Measurements from ENCODE around the gene PAFAH1B1.
"Not testable (repeated sequence)": the region's sequence is repeated elsewhere in the genome, so short reads cannot be mapped to it uniquely, and the experiment has no call there.

PAFAH1B1 gene

DNA sequence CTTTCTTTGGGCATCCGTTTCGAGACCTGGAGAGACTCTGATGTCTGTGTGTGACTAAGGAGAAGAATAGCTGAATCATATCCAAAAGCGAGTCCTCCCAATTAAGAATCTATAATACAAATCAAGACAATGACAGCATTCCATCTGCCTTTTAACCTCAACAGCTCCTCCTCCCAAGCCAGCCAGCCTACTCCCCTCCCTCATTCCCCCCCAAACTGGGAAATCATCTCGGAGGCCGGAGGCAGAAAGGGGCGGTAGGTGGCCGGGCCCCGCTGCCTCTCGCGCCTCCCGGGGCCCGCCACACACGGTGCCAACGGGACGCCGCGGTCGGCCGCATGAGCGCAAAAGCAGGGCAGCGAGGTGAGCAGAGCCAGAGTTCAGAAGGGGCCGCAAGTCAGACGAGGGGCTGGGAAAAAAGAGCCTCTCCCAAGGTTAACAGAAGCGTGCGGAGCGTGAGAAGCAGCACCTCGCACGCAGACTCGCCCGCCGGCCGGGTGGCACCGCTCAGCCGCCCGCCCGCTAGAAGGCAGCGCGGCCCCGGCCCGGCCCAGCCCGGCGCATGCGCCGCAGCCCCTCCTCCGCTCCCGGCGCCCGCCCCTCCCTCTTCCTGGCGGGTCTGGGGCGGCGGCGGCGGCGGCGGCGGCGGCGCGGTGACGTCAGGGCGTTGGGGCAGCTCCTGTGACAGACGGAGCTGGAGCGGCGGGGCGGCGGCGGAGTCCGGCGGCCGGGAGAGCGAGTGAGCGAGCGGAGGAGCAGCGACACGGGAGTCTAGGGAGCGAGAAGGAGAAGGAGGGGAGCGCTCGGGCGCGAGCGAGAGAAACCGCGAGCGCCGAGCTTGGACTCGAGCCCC, at the start of gene PAFAH1B1:
Gene PAFAH1B1 (plus strand): TSS at position 684 of the 850 bp plus-strand sequence. CDS start 44,635 bp downstream, outside the sequence.
- in situ Hi-C loops (cut with HindIII; ENCODE audit: low sequenced_read_pairs) = no loop called here

DNA sequence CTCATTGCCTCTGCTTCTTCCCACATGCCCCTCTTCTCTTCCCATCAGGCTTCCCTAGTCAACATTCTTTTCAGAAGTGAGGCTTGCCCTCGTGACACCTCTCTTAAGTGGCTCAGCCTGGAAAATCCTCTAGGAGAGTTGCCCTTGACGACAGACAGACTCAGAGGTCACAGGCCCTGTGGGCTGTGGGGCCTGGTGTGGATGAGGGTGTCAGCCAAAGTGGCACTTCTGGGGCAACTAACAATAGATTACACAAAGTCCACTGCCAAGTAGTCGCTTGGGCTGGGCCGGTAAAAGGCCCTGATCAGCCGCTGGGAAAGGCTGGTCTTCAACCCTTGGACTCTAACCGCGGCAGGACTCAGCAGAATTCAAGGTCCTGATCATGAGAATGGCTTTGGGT, 48.1 kb upstream of the PAFAH1B1 start:
- in situ Hi-C loops (cut with HindIII; ENCODE audit: low sequenced_read_pairs) = no loop called here

DNA sequence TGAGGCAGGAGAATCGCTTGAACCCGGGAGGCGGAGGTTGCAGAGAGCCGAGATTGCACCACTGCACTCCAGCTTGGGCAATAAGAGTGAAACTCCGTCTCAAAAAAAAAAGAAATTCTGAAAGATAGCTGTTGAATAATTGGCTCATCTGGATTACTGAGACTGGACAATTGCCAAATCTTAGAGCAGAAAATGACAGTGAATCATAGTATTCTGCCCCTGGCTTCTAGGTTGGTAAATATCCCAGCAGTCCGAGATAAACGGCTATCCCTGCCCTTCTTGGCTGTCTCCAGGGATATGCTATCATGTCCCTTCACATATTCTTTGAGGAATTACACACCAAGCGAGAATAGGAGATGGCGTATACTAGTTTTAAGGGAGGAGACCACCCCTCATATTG, 46.3 kb upstream of the PAFAH1B1 start:
- in situ Hi-C loops (cut with HindIII; ENCODE audit: low sequenced_read_pairs) = no loop called here

DNA sequence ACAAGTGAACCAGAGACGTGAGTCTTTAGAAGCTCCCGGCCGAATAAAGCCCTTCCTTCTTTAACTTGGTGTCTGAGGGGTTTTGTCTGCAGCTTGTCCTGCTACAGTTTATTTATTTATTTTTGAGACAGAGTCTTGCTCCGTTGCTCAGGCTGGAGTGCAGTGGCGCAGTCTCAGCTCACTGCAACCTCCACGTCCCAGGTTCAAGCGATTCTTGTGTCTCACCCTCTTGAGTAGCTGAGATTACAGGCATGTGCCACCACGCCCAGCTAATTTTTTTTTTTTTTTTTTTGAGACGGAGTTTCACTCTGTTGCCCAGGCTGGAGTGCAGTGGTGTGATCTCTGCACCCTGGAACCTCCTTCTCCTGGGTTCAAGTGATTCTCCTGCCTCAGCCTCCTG, 45.4 kb upstream of the PAFAH1B1 start:
- in situ Hi-C loops (cut with HindIII; ENCODE audit: low sequenced_read_pairs) = not testable (repeated sequence)

DNA sequence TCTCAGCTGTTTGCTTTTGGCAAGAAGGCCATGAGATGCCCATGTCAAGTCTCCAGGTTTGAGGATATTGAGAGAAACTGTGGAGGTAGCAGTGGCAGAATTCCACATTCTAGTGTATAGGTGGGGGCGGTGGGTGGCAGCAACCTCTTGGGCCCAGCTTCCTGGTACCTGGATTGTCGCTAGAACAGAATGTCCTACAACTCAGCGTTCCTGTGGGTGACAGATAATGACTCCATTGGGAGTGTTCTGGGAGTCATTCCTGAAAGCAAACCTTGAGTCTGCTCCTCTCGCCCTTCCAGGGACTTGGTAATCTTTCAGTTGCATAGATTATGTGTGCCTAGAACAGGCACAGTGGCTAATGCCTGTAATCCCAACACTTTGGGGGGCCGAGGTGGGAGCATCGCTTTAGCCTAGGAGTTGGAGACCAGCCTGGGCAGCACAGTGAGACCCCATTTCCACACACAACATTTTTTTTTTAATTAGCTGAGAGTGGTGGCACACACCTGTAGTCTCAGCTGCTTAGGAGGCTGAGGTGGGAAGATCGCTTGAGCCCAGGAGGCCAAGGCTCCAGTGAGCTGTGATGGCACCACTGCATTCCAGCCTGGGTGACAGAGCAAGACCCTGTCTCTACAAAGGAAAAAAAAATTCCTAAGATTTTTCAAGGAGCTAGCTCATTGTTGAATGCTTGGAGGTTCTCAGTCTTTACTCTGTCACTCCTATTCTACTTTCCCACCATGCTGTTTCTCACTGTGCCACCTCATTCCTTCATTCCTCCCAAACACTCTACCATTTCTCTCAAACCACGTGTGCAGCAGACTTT, 43.9 kb upstream of the PAFAH1B1 start:
- in situ Hi-C loops (cut with HindIII; ENCODE audit: low sequenced_read_pairs) = no loop called here

DNA sequence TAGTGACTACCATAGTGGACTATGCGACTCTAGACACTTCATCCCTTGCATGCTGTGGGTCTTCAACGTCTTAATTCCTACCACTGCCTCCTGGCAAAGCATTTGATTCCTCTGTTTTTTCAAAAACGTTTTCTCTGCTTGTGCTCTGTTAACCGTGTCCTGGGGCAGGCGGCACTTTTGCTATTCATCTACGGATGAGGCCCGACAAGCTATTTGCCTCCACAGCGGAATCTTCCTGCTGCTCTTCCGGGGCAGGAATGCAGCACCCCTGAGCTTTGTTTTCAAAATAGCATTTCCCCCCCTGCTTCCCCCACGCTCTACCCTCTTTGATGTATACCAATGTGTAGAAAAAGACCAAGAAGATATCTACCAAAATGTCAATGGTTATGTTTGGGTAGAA, 42.0 kb upstream of the PAFAH1B1 start:
- in situ Hi-C loops (cut with HindIII; ENCODE audit: low sequenced_read_pairs) = no loop called here

DNA sequence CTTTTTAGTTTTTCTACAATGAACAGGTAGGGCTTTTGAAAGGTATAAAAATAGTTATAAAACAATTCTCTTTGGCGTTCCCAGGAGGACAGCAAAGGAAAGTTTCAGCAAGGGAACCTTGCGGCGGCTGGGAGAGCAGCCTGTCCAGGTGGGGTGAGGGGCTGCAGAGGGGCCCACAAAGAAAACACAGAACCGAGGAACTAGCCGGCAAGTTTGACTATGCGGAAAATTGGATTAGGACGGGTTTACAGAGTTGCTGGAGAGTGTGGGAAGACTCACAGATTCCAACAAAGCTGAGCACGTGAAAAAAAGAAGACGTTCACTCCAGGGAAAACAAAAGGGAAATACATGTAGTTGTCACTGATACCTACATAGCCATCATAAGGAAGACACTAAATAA, 41.5 kb upstream of the PAFAH1B1 start:
- in situ Hi-C loops (cut with HindIII; ENCODE audit: low sequenced_read_pairs) = no loop called here

DNA sequence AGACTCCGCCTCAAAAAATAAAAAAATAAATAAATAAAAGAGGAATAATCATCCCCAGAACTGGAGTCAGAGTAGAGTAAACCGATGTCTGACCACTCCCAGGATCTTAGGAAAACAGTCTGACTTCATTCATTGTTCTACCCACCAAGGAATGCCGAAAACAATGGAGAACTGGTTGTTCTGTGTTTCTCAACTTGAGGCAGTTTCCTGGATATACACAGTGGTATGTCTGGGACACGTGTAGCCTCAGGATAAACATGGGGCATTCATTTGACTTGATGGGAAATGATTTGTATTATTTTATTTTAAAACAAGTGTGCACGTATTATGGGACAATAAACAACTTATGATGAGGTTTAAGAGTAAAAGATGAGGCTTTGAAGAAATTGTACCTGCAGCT, 32.8 kb upstream of the PAFAH1B1 start:
- in situ Hi-C loops (cut with HindIII; ENCODE audit: low sequenced_read_pairs) = no loop called here

DNA sequence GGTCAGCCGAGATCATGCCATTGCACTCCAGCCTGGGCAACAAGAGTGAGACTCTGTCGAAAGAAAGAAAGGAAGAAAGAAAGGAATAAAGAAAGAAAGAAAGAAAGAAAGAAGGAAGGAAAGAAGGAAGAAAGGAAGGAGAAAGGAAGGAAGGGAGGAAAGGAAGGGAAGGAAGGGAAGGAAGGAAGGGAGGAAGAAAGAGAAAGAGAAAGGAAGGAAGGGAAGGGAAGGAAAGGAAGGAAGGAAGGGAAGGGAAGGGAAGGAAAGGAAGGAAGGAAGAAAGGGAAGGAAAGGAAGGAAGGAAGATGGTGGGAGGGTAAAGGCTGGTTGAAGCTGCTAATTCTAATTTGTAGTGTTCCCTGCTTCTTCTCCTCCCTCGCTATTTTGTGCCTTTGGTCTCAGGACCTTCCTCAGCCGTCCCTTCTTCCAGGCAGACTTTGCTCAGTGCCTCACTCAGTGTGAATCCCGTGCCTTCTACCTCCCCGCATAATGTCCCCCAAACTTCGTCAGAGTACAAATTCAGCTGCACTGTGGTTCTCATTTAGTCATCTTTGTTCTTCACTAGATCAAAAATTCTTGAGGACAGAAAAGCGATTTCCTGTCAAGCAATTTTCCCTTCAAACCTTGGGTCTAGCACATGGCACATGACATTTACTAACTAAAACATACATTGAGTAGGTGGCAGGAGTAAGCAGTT, 31.1 kb upstream of the PAFAH1B1 start:
- in situ Hi-C loops (cut with HindIII; ENCODE audit: low sequenced_read_pairs) = no loop called here

DNA sequence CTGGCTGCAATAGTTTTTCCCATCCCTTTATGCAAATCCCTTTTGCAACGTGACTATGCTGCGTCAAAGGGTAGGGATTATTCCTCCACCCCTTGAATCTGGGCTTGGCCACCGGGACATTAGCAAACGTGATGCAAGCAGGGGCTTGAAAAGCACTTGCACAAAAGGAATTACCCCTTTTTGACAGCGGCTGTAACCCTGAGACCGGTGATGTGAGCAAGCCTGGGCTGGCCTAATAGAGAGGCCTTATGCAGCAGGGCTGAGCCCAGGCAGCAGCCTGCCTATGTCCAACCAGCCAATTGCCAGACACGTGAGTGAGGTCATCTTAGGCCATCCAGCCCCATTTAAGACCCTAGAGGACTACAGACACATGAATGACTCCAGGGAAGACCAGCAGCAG, 30.4 kb upstream of the PAFAH1B1 start:
- in situ Hi-C loops (cut with HindIII; ENCODE audit: low sequenced_read_pairs) = no loop called here

DNA sequence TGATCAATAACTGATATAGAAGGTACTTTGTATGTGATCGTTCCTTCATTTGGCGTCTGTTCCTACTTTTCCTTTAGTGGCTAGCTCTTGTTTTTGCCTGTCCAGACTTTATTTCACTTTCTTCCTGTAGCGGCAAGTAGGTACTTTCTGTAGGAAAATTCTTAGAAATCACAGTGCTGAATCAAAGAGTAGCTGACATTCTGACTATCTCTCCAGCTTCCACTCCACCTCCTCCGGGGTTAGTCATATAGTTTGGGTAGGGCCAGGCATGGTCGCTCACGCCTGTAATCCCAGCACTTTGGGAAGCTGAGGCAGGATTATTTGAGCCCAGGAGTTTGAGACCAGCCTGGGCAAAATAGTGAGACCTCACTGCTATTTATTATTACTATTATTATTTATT, 29.9 kb upstream of the PAFAH1B1 start:
- in situ Hi-C loops (cut with HindIII; ENCODE audit: low sequenced_read_pairs) = no loop called here

DNA sequence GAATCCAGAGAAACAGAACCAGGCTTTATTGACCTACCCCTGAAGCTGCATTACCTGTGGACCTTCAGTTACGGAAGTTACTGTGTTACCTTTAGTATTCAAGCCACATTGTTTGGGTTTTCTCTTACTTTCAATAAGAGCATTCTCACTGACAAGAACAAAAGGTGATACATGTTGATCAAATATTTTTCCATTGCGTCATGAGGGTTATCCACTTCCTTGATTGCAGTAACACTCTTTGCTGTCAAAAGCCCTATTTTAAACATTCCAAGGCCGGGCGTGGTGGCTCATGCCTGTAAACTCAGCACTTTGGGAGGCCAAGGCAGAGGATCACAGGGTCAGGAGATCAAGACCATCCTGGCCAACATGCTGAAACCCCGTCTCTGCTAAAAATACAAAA, 28.6 kb upstream of the PAFAH1B1 start:
- in situ Hi-C loops (cut with HindIII; ENCODE audit: low sequenced_read_pairs) = no loop called here

DNA sequence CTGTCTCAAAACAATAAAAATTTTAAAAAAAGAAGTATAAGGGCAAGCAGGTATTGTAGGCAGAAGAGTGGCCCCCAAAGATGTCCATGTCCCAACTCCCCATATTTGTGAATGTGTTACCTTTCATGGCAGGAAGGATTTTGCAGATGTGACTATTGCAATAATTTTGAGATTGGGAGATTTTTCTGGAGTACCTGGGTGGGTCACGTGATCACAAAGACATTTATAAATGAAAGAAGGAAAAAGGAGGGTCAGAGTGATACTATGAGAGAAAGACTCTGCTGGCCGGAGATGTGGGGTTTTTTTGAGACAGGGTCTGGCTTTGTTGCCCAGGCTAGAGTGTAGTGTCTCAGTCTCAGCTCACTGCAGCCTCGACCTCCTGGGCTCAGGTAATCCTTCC, 27.4 kb upstream of the PAFAH1B1 start:
- in situ Hi-C loops (cut with HindIII; ENCODE audit: low sequenced_read_pairs) = no loop called here

DNA sequence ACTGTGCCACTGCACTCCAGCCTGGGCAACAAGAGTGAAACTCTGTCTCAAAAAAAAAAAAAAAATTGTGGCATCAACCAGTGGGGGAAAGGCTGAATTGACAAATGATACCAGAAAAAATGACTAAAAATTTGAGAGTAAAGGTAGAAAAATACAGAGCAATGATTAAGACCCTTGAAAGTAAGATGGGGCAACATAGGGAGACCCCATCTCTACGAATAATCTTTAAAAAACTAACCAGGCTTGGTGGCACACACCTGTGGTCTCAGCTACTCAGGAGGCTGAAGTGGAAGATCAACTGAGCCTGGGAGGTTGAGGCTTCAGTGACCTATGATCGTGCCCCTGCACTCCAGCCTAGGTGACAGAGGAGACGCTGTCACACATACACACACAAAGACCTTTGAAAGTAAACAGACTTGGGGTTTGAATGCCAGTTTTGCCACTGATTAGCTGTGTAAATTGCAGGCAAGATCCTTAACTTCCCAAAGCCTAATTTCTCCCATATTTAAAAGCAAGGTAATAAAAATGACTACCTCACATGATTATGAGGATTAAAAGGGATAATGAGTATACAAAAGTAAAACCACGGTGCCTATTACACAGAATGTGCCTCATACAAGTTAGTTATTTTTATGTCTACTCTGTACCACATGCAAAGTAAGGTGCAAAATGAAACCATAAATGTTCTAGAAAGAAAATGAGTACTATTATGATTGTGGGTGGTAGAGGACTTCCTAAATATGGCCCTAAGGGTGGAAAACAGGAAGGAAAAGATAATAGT, 21.7 kb upstream of the PAFAH1B1 start:
- in situ Hi-C loops (cut with HindIII; ENCODE audit: low sequenced_read_pairs) = no loop called here

DNA sequence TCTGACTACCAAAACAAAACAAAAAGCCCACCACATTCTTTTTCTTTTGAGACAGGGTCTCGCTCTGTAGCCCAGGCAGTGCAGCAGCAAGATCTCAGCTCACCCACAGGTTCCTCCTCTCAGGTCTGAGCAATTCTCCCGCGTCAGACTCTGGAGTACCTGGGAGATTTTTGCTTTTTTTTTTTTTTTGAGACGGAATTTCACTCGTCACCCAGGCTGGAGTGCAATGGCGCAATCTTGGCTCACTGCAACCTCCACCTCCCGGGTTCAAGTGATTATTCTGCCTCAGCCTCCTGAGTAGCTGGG, 21.2 kb upstream of the PAFAH1B1 start:
- in situ Hi-C loops (cut with HindIII; ENCODE audit: low sequenced_read_pairs) = not testable (repeated sequence)

DNA sequence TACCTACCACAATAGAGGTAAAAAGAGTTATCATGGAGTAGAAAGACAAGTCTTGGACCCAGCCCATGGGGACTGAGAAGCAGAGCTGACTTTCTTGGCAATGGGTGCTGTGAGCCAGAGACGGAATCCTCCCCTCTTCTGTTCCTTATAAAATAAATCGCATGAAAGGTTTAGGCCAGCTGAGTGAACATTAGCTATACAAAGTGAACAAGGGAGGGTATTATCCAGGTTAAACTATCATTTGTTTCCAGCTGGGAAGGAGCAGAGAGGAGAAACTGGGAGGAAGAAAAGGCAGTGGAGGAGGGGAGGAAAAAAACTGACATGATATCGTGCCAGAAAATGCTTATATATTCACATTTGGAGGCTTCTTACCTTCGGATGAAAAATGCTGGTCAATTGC, 13.3 kb upstream of the PAFAH1B1 start:
- in situ Hi-C loops (cut with HindIII; ENCODE audit: low sequenced_read_pairs) = no loop called here

DNA sequence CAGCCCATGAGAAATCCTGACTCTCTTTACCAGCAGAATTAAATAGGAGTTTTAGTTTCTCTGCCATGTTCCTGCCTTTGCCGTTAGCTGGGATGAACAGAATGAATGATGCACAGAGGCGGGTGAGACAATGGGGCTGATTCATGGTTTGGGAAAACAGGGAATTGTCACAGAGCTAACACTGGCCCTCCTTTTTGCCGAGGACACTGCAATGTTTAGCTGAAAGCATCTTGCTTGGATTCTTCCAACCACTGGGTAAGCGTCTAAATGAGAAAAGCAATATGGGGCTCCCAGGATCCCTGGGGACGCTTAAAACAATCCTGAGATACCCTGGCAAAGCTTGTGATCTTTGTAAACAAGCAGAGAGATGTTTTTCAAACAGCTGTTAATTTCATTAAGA, 12.8 kb upstream of the PAFAH1B1 start:
- in situ Hi-C loops (cut with HindIII; ENCODE audit: low sequenced_read_pairs) = no loop called here

DNA sequence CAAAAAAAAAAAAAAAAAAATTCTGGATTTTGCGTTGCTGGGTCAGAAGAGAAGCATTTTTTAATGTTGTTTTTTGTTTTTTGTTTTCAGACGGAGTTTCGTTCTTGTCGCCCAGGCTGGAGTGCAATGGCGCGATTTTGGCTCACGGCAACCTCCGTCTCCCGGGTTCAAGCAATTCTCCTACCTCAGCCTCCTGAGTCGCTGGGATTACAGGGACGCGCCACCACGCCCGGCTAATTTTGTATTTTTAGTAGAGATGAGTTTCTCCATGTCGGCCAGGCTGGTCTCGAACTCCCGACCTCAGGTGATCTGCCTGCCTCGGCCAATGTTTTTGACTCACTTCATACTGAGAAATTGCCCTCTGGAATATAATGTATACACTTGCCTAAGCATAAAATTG, 11.0 kb upstream of the PAFAH1B1 start:
- in situ Hi-C loops (cut with HindIII; ENCODE audit: low sequenced_read_pairs) = no loop called here

DNA sequence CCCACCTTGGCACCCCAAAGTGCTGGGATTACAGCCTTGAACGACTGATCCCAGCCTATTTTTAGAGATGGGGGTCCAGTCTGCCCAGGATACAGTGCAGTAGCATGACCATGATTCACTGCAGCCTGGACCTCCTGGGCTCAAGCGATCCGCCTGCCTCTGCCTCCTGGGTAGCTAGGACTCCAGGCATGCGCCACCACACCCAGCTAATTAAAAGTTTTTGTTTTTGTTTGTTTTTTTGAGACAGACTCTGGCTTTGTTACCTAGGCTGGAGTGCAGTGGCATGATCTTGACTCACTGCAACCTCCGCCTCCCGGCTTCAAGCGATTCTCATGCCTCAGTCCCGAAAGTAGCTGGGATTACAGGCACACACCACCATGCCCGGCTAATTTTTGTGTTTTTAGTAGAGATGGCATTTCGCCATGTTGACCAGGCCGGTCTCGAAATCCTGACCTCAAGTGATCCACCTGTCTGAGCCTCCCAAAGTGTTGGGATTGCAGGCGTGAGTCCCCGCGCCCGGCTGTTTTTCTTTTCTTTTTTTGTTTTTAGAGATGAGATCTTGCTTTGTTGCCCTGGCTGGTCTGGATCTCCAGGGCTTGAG, 2.3 kb upstream of the PAFAH1B1 start:
- in situ Hi-C loops (cut with HindIII; ENCODE audit: low sequenced_read_pairs) = no loop called here
